SK-N-SH (cell line): ENCODE data around the gene DCLK1. TPM values are rescaled to one million over a fixed set of nuclear protein-coding genes. Genes with fewer than 3 reads are reported as not detected.
A peak's percentile ranks its signal among the peaks of the same experiment; 100 is the strongest.

Source experiments
- CTCF ChIA-PET: fragments of 300-600, 350-600 bp; formaldehyde crosslinking; extraction: SDS; loops from one replicate; lab custom pipeline; 2021; lab: Yijun Ruan, JAX
- POLR2A ChIA-PET: fragments of 350-600 bp; sonication (Branson Sonifier 250); formaldehyde crosslinking; extraction: SDS; loops from one replicate; lab custom pipeline; 2020; ENCODE audit warnings: antibody characterized with exemption, inconsistent platforms; lab: Yijun Ruan, JAX
- DNase-seq: peaks from one replicate; pipeline ENCODE4 v3.0.0; 2012
- H2AFZ ChIP-seq: fragments of 200-600 bp; sonication (generic); 2 replicates; pipeline ENCODE4 v1.8.1; 2016; ENCODE audit warnings: antibody characterized with exemption, mild to moderate bottlenecking, low read depth
- H3F3A ChIP-seq: fragments of 200-600 bp; sonication (generic); replicated peaks from 2 replicates; pipeline ENCODE3; 2016; ENCODE audit warnings: antibody characterized with exemption, mild to moderate bottlenecking; ENCODE audit not compliant: insufficient read depth
- H3K27ac ChIP-seq, 2 experiments: fragments of 200-500 bp in 1 of 2; fragments of 200-600 bp in 1 of 2; sonication (Bioruptor generic) in 1 of 2; sonication (generic), shearing (Covaris generic) in 1 of 2; 2 replicates each; pipeline versions ENCODE4 v1.5.1 to v1.6.1; 2014 to 2016; ENCODE audit warnings: low read depth in 2 of 2, inconsistent platforms in 1 of 2, low read length in 1 of 2, mild to moderate bottlenecking in 1 of 2, mixed read lengths in 1 of 2
- H3K27me3 ChIP-seq: fragments of 200-600 bp; sonication (generic), shearing (Covaris generic); 2 replicates; pipeline ENCODE4 v1.6.1; 2016; ENCODE audit warnings: mixed run types; ENCODE audit not compliant: insufficient read depth
- H3K36me3 ChIP-seq, 2 experiments: fragments of 200-500 bp in 1 of 2; fragments of 200-600 bp in 1 of 2; sonication (Bioruptor generic) in 1 of 2; sonication (generic) in 1 of 2; replicated peaks in 1 of 2; 2 replicates each; pipeline versions ENCODE3 to v1.5.1; 2014 to 2016; ENCODE audit warnings: low read length in 1 of 2, mild to moderate bottlenecking in 1 of 2; ENCODE audit not compliant: insufficient read depth in 2 of 2, control insufficient read depth in 1 of 2
- H3K4me1 ChIP-seq, 2 experiments: fragments of 200-500 bp in 1 of 2; fragments of 200-600 bp in 1 of 2; sonication (Bioruptor generic) in 1 of 2; sonication (generic), shearing (Covaris generic) in 1 of 2; 2 replicates each; pipeline versions ENCODE4 v1.5.1 to v1.6.1; 2014 to 2016; ENCODE audit warnings: low read depth in 1 of 2, low read length in 1 of 2, mixed run types in 1 of 2; ENCODE audit not compliant: insufficient read depth in 2 of 2, control insufficient read depth in 1 of 2
- H3K4me2 ChIP-seq: fragments of 200-600 bp; sonication (generic), shearing (Covaris generic); 2 replicates; pipeline ENCODE4 v1.6.1; 2017; ENCODE audit warnings: mixed run types
- H3K4me3 ChIP-seq, 2 experiments: fragments of 200-500 bp in 1 of 2; fragments of 200-600 bp in 1 of 2; sonication (Bioruptor generic) in 1 of 2; sonication (generic), shearing (Covaris generic) in 1 of 2; 2 replicates each; pipeline versions ENCODE4 v1.5.1 to v1.8.1; 2014 to 2016; ENCODE audit warnings: low read depth in 2 of 2, inconsistent platforms in 1 of 2, low read length in 1 of 2, mild to moderate bottlenecking in 1 of 2, mixed read lengths in 1 of 2, moderate library complexity in 1 of 2
- H3K79me2 ChIP-seq: fragments of 200-600 bp; sonication (generic); 2 replicates; pipeline ENCODE4 v1.8.1; 2017; ENCODE audit warnings: mild to moderate bottlenecking; ENCODE audit not compliant: insufficient read depth
- H3K9ac ChIP-seq: fragments of 200-600 bp; sonication (generic); 2 replicates; pipeline ENCODE4 v1.6.1; 2017; ENCODE audit warnings: mixed run types
- H3K9me2 ChIP-seq: fragments of 200-600 bp; sonication (generic); 2 replicates; pipeline ENCODE4 v1.6.1; 2017; ENCODE audit warnings: mixed run types
- H3K9me3 ChIP-seq: fragments of 200-600 bp; sonication (generic); 2 replicates; pipeline ENCODE4 v1.6.1; 2017; ENCODE audit warnings: mixed run types, mild to moderate bottlenecking, moderate library complexity
- H4K20me1 ChIP-seq: fragments of 200-600 bp; sonication (generic); 2 replicates; pipeline ENCODE4 v1.6.1; 2017; ENCODE audit warnings: mild to moderate bottlenecking, mixed run types; ENCODE audit not compliant: insufficient read depth
- CHD2 ChIP-seq: fragments of 150-350 bp; IDR thresholded peaks from 2 replicates; pipeline ENCODE4 v1.6.1; 2018; ENCODE audit warnings: low read length; ENCODE audit not compliant: partially characterized antibody
- ELF1 ChIP-seq: IDR thresholded peaks from 2 replicates; pipeline ENCODE4 v1.4.0; 2012
- EZH2phosphoT487 ChIP-seq: fragments of 200-600 bp; sonication (generic); IDR thresholded peaks from 2 replicates; pipeline ENCODE4 v1.6.1; 2017; ENCODE audit warnings: low read depth, mixed run types, mild to moderate bottlenecking, antibody characterized with exemption, moderate library complexity, borderline replicate concordance
- FOXM1 ChIP-seq: IDR thresholded peaks from 2 replicates; pipeline ENCODE4 v1.4.0; 2012; ENCODE audit warnings: low read depth, mild to moderate bottlenecking
- JUND ChIP-seq: IDR thresholded peaks from 2 replicates; pipeline ENCODE4 v1.4.0; 2012
- MEF2A ChIP-seq: IDR thresholded peaks from 2 replicates; pipeline ENCODE4 v1.4.0; 2012; ENCODE audit warnings: low read depth, borderline replicate concordance
- POLR2AphosphoS5 ChIP-seq: IDR thresholded peaks from 2 replicates; pipeline ENCODE4 v1.6.1; 2012; ENCODE audit warnings: low read depth, low read length
- RAD21 ChIP-seq: IDR thresholded peaks from 2 replicates; pipeline ENCODE4 v1.6.1; 2012; ENCODE audit warnings: mild to moderate bottlenecking, low read length
- SIN3A ChIP-seq: IDR thresholded peaks from 2 replicates; pipeline ENCODE4 v1.6.1; 2012; ENCODE audit warnings: low read depth, mild to moderate bottlenecking, low read length, moderate library complexity, borderline replicate concordance
- TCF12 ChIP-seq: IDR thresholded peaks from 2 replicates; pipeline ENCODE4 v1.4.0; 2012
- TEAD4 ChIP-seq: IDR thresholded peaks from 2 replicates; pipeline ENCODE4 v1.4.0; 2012; ENCODE audit warnings: mild to moderate bottlenecking, borderline replicate concordance; ENCODE audit not compliant: insufficient read depth
- USF1 ChIP-seq: IDR thresholded peaks from 2 replicates; pipeline ENCODE4 v1.4.0; 2012; ENCODE audit warnings: low read depth, borderline replicate concordance
- YY1 ChIP-seq: IDR thresholded peaks from 2 replicates; pipeline ENCODE4 v1.4.0; 2012; ENCODE audit warnings: low read depth, mild to moderate bottlenecking
- WGBS: methylation state at CpG from one replicate; pipeline ENCODE4 v1.1.6; 2017; ENCODE audit warnings: low lambda C conversion rate; 5-methylcytosine and 5-hydroxymethylcytosine counted together
- polyA plus RNA-seq, 3 experiments: library from polyadenylated mRNA; depleted of rRNA; stranded (reverse); fragments of >200 nt; gene quantifications; 2 replicates each; pipeline ENCODE4 v1.2.3, GENCODE V29; 2012
- TF ChIP-seq, protein P1 (sequence below): IDR thresholded peaks from 2 replicates; pipeline ENCODE4 v1.4.0; 2012; ENCODE audit warnings: low read depth, borderline replicate concordance
- TF ChIP-seq, protein P2 (sequence below): IDR thresholded peaks from 2 replicates; pipeline ENCODE4 v1.4.0; 2012; ENCODE audit warnings: low read depth
- TF ChIP-seq, protein P3 (sequence below): IDR thresholded peaks from 2 replicates; pipeline ENCODE4; 2012

DCLK1 gene
- polyA plus RNA-seq, 1 of the 3 experiments (the other 2 are of a cell fraction), result 1.1 TPM

DNA sequence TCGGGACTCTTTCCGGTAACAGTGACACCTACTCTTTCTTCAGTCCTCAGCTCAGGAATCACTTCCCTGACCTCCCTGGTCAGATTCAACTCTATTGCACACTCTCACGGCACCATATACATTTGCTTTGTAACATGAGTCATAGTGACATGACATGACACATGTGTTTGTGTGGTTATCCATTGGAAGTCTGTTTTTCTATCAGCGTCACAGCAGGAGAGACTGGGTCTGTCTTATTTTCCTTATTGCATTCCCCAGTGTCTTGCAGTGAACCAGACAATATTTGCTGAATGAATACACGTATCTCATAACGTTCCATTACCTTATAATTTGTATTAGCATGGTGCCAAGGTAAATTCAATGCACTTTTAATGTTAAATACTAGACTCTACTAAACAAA lies 102.0 kb downstream of the DCLK1 start:
- Histone ChIP-seq H3K4me2 (no peak overlapping the region), H3K4me3 (no peak overlapping the region), H3K36me3 (no peaks in the 10 kb centered on the region), H3K79me2 (no peaks in the 10 kb centered on the region), H3K27ac (peak overlapping the region in 1 of 2 experiments; percentile 93; a peak in 1 of 4 replicates), H3K9me3 (no peaks in the 10 kb centered on the region), H2AFZ (no peak overlapping the region), H3K4me1 (peaks cover 14 to 15% of the 10 kb centered on the region in 2 experiments; a peak in 3 of 4 replicates), H4K20me1 (no peaks in the 10 kb centered on the region), H3K9me2 (peaks cover 3% of the 10 kb centered on the region; the same call in 1 of the 2 replicates), H3K27me3 (no peaks in the 10 kb centered on the region), H3K9ac (no peak overlapping the region), H3F3A (peaks cover 12% of the 10 kb centered on the region)
- CTCF ChIA-PET, result no interaction called here
- TF ChIP-seq MEF2A (no peak), JUND (no peak), SIN3A (no peak), RAD21 (no peak), FOXM1 (no peak), EZH2phosphoT487 (no peak), TEAD4 (no peak), CHD2 (no peak), YY1 (no peak), TCF12 (no peak), ELF1 (no peak), POLR2AphosphoS5 (no peak), USF1 (no peak)
- TF ChIP-seq, protein P1, sequence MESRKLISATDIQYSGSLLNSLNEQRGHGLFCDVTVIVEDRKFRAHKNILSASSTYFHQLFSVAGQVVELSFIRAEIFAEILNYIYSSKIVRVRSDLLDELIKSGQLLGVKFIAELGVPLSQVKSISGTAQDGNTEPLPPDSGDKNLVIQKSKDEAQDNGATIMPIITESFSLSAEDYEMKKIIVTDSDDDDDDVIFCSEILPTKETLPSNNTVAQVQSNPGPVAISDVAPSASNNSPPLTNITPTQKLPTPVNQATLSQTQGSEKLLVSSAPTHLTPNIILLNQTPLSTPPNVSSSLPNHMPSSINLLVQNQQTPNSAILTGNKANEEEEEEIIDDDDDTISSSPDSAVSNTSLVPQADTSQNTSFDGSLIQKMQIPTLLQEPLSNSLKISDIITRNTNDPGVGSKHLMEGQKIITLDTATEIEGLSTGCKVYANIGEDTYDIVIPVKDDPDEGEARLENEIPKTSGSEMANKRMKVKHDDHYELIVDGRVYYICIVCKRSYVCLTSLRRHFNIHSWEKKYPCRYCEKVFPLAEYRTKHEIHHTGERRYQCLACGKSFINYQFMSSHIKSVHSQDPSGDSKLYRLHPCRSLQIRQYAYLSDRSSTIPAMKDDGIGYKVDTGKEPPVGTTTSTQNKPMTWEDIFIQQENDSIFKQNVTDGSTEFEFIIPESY, result no peak
- TF ChIP-seq, protein P2, sequence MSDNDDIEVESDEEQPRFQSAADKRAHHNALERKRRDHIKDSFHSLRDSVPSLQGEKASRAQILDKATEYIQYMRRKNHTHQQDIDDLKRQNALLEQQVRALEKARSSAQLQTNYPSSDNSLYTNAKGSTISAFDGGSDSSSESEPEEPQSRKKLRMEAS, result no peak
- TF ChIP-seq, protein P3, sequence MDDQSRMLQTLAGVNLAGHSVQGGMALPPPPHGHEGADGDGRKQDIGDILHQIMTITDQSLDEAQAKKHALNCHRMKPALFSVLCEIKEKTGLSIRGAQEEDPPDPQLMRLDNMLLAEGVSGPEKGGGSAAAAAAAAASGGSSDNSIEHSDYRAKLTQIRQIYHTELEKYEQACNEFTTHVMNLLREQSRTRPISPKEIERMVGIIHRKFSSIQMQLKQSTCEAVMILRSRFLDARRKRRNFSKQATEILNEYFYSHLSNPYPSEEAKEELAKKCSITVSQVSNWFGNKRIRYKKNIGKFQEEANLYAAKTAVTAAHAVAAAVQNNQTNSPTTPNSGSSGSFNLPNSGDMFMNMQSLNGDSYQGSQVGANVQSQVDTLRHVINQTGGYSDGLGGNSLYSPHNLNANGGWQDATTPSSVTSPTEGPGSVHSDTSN, result no peak
- POLR2A ChIA-PET, result no interaction called here
- no peak for DNase-seq
- WGBS, result 73% methylated on average over 6 of the region's 6 CpGs
